Activated T-cell treated with anti-CD3 and anti-CD28 coated beads, Interleukin-2, amount 50 U/mL, for 72 hours (primary cell): ENCODE data around the gene SYK. TPM values are rescaled to one million over a fixed set of nuclear protein-coding genes. Genes with fewer than 3 reads are reported as not detected.
"Not testable (repeated sequence)": the region's sequence is repeated elsewhere in the genome, so short reads cannot be mapped to it uniquely, and the experiment has no call there.

ENCODE experiments used
- ATAC-seq, 2 donors: fragments of 150-1000 bp; cut with Tn5 transposase; replicated peaks in 1 of 2; 2 replicates each; pipeline ENCODE4 v1.10.0; 2021; ENCODE audit warnings: moderate library complexity in 2 of 2, mild to moderate bottlenecking in 1 of 2
- DNase-seq, 2 donors: peaks; one replicate each; pipeline ENCODE4 v3.0.0; 2021 to 2022; ENCODE audit warnings: mixed read lengths in 1 of 2
- H3K27ac Mint-ChIP-seq: one replicate; pipeline ENCODE4 v1.8.0; 2022; ENCODE audit warnings: mild to moderate bottlenecking, moderate library complexity, mixed read lengths
- H3K27me3 Mint-ChIP-seq: one replicate; pipeline ENCODE4 v1.8.0; 2022; ENCODE audit warnings: low read depth, mixed read lengths
- H3K36me3 Mint-ChIP-seq, 2 donors: one replicate each; pipeline ENCODE4 v1.8.0; 2022; ENCODE audit warnings: mixed read lengths in 2 of 2, mild to moderate bottlenecking in 1 of 2; ENCODE audit not compliant: insufficient read depth in 2 of 2
- H3K4me1 Mint-ChIP-seq: one replicate; pipeline ENCODE4 v1.8.0; 2022; ENCODE audit warnings: low read depth, mixed read lengths
- H3K4me3 Mint-ChIP-seq, 2 donors: one replicate each; pipeline ENCODE4 v1.8.0; 2022; ENCODE audit warnings: mild to moderate bottlenecking in 2 of 2, mixed read lengths in 2 of 2, moderate library complexity in 2 of 2
- H3K9me3 Mint-ChIP-seq, 2 donors: one replicate each; pipeline ENCODE4 v1.8.0; 2022; ENCODE audit warnings: mixed read lengths in 2 of 2
- total RNA-seq, 2 donors: library from RNA; stranded (reverse); gene quantifications; one replicate each; pipeline ENCODE4 v1.2.3, GENCODE V29; 2022

Gene SYK
- total RNA-seq, 2 donors from 2014 or later = 0.19 to 0.44 TPM

DNA sequence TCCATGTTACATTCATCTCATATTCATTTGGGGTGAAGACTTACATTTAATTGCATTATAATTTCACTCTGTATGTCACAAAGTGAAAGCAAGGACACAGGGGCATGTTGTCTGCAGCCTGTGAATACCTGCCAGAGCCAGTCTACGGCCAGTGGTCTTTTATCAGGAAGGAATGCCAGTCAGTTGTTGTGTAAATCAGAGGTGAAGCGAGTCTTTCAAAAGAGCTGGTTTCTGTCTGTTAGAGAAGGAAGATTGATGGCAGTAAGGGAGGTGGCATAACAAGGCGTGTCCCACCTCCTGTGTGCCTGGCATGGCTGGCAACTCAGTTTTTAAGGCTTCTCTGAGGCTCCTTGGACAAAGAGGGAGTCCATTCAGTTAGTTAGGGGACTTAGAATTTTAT, 18.1 kb upstream of the SYK start:
- Mint-ChIP-seq H3K9me3 (no peaks in the 10 kb centered on the region), H3K4me1 (no peaks in the 10 kb centered on the region), H3K27ac (no peak overlapping the region), H3K4me3 (no peak overlapping the region), H3K27me3 (peaks cover 12% of the 10 kb centered on the region), H3K36me3 (no peaks in the 10 kb centered on the region)
- DNase-seq (no peak), ATAC-seq (no peak)

DNA sequence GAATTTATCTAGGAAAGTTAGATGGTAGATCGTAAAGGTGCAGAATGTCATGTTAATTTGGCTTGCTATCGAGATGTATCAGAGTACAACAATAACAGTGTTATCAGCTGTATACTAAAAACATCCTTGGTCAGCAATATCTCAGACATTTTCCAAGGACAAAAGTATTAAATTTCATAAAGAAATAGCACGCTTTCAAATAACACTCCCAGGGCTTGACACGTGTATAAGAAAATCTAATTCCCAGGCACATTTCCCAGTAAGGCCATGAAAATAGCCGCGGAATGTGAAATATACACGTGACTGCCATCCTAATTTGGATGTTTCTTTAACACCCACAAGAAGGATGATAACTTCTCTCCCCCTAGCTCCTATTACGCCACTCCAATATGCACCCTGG, 17.7 kb upstream of the SYK start:
- Mint-ChIP-seq H3K36me3 (no peaks in the 10 kb centered on the region), H3K4me1 (no peaks in the 10 kb centered on the region), H3K27ac (no peak overlapping the region), H3K9me3 (no peaks in the 10 kb centered on the region), H3K27me3 (peaks cover 11% of the 10 kb centered on the region), H3K4me3 (no peak overlapping the region)
- DNase-seq = no peak
- ATAC-seq = no peak

DNA sequence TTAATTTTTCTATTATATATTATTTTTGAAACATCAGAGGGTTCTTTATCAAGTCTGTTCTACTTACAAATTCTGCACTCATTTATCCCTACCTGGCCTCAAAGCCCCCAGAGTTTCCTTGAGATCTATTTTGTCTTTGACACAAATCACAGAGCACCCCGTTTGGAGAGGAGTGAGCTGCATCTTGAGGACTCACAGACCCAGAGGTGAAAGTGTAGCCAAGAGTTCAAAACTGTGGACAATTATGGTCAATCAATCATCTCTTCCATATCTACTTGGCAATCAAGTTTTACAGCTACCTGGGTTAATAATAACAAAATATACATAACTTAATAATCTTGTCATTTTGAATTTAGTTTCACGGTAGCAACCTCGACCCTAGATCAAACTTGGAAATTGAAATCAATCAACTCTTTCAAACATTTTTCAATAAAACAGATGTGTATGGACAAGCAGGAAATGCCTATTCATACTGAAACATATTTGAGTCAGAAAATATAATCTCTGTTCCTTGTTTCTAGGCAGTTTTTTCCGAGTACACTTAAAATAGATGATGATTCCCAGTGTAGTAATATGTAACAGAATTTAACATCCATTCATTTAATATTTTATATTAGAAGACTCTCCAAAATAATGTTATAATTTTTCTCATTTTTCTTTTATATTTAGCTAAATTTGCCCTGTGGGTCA, 13.7 kb upstream of the SYK start:
- no peaks in the 10 kb centered on the region for H3K4me1 Mint-ChIP-seq
- H3K27me3 Mint-ChIP-seq = peaks cover 26% of the 10 kb centered on the region
- peaks cover 4 to 5% of the 10 kb centered on the region in 2 donors for H3K36me3 Mint-ChIP-seq
- H3K9me3 Mint-ChIP-seq = peaks cover 0 to 4% of the 10 kb centered on the region in 2 donors
- H3K4me3 Mint-ChIP-seq = no peak overlapping the region
- ATAC-seq (no peak), DNase-seq (no peak)
- no peak overlapping the region for H3K27ac Mint-ChIP-seq

DNA sequence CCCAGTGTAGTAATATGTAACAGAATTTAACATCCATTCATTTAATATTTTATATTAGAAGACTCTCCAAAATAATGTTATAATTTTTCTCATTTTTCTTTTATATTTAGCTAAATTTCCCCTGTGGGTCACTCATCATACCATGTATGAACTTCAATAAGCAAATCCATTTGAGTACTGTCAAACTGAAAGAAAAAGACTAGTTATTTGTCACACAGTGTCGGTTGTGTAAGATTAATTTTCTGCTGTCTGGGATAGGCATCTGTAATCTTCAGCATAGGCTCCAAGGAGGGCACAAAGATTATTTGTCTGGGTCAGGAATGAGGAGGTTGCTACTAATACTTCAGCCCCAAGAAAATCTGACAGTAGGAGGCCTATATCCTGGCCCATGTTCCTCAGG, 13.1 kb upstream of the SYK start:
- not testable (repeated sequence) for H3K36me3 Mint-ChIP-seq

DNA sequence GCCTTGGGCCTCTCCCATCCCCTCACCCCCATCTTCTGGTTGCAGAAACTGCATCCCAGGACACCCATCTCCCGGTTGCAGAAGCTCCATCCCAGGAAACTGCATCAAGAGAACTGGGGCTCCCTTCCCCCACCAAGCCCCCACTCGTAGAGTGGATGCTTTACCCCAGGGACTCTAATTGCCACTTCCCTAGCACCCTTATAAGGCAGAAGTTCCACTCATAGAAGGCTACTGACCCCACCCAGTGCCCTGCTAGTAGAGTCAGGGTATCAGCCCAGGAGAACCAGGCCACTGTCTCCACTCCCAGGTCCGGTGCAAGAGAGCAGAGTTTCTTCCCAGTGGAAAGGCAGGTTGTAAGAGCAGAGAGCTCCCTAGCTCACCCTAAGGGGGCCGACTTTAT, 12.2 kb upstream of the SYK start:
- ATAC-seq = no peak
- H3K27me3 Mint-ChIP-seq = peaks cover 25% of the 10 kb centered on the region
- H3K4me1 Mint-ChIP-seq = peaks cover 12% of the 10 kb centered on the region
- no peak overlapping the region for H3K27ac Mint-ChIP-seq
- peaks cover 2 to 4% of the 10 kb centered on the region in 2 donors for H3K9me3 Mint-ChIP-seq
- H3K36me3 Mint-ChIP-seq = peaks cover 4 to 5% of the 10 kb centered on the region in 2 donors
- no peak for DNase-seq
- no peak overlapping the region for H3K4me3 Mint-ChIP-seq

More for the DNA sequence above, 13.1 kb upstream of the SYK start:
- H3K4me1 Mint-ChIP-seq, H3K9me3 Mint-ChIP-seq, H3K27ac Mint-ChIP-seq, ATAC-seq, DNase-seq, H3K4me3 Mint-ChIP-seq: not testable (repeated sequence)
- peaks cover 20% of the 10 kb centered on the region for H3K27me3 Mint-ChIP-seq

DNA sequence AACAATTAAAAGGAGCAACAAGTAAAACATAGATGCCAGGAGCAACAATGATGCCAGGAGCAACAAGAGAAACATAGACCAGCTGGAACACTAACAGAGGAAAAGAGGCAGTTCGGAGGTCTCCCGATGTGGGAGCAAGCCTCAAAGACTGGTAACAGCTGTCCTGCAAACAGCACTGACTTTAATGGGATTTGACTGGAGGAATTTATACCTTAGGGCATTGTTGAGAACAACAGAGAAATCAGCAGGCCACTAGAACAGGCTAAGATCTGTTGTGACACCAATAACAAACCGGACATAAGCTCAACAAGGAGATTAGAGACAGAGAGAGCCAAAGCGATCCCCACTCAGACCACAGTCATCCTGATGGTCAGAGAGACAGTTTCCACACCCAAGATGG, 11.8 kb upstream of the SYK start:
- Mint-ChIP-seq H3K27me3 (peaks cover 27% of the 10 kb centered on the region), H3K36me3 (peaks cover 4 to 5% of the 10 kb centered on the region in 2 donors), H3K4me3 (no peak overlapping the region), H3K9me3 (peaks cover 2 to 4% of the 10 kb centered on the region in 2 donors), H3K27ac (no peak overlapping the region), H3K4me1 (peaks cover 12% of the 10 kb centered on the region)
- ATAC-seq (no peak), DNase-seq (no peak)

DNA sequence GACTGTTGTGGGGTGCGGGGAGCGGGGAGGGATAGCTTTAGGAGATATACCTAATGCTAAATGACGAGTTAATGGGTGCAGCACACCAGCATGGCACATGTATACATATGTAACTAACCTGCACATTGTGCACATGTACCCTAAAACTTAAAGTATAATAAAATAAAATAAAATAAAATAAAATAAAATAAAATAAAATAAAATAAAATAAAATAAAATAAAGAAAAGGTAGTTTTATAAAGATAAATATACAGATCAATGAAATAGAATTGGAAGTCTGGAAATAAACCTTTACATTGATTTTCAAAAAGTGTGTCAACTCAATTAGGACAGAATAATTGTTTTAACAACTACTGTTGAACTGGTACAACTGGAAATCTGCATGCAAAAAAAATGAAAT, 8.6 kb upstream of the SYK start:
- not testable (repeated sequence) for H3K4me3 Mint-ChIP-seq, H3K27ac Mint-ChIP-seq, H3K9me3 Mint-ChIP-seq, H3K36me3 Mint-ChIP-seq, ATAC-seq, DNase-seq
- Mint-ChIP-seq H3K4me1 (peaks cover 12% of the 10 kb centered on the region), H3K27me3 (peaks cover 48% of the 10 kb centered on the region)

DNA sequence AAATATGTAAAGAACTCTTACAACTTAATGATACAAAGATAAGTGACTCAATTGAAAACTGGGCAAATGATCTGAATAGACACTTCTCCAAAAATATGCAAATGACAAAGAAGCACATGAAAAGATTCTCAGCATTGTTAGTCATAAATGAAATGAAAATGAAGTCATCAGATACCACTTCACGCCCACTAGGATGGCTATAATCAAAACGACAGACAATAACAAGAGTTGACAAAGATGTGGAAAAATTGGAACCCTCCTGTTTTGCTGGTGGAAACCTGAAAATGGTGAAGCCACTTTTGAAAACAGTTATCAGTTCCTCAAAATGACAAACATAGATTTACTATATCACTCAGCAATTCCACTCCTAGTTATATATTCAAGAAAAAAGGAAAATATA, 7.9 kb upstream of the SYK start:
- no peak overlapping the region for H3K4me3 Mint-ChIP-seq
- peaks cover 2 to 4% of the 10 kb centered on the region in 2 donors for H3K9me3 Mint-ChIP-seq
- no peak overlapping the region for H3K27ac Mint-ChIP-seq
- peaks cover 4 to 5% of the 10 kb centered on the region in 2 donors for H3K36me3 Mint-ChIP-seq
- peaks cover 12% of the 10 kb centered on the region for H3K4me1 Mint-ChIP-seq
- ATAC-seq (peak; percentile 56 to 60), DNase-seq (no peak)
- peaks cover 51% of the 10 kb centered on the region for H3K27me3 Mint-ChIP-seq

DNA sequence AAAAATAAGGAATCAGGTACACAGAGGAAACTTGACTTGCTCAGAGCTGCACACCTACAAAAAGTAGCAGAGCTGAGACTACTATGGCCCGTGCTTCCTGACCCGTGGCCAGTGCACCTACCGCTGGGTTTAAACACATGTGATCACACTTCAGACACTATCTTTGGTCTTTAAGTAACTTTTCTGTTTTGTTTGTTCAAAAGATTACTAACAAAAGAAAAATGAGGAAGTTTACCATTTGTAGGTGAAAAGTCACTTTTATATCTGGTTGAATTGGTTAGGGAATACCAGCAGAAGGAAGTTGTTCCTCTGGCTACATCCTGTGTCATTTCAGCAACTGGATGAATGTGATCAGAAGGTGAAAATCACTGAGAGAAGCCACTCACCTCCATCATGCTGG, 6.5 kb upstream of the SYK start:
- H3K27me3 Mint-ChIP-seq = peaks cover 54% of the 10 kb centered on the region
- no peak overlapping the region for H3K4me3 Mint-ChIP-seq
- H3K36me3 Mint-ChIP-seq = peaks cover 4 to 5% of the 10 kb centered on the region in 2 donors
- H3K27ac Mint-ChIP-seq = no peak overlapping the region
- H3K9me3 Mint-ChIP-seq = peaks cover 2 to 4% of the 10 kb centered on the region in 2 donors
- DNase-seq (no peak), ATAC-seq (no peak)
- peaks cover 12% of the 10 kb centered on the region for H3K4me1 Mint-ChIP-seq

DNA sequence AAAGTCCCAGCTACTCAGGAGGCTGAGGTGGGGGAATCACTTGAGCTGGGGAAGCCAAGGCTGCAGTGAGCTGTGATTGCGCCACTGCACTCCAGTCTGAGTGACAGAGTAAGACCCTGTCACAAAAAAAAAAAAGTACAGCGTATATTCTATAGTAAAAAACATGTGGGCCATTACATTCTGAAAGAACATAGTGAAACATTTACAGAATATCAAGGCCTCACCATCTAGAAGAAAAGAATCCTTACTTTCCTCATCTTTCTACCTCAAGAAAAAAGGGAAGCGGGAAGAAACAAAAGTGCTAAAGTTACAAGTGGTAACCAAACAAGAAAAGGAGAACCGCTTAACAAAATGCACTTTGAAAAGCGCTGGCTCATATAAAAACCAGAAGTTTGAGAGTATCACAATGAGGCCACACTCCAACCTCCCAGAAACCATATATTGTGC, 5.7 kb upstream of the SYK start:
- Mint-ChIP-seq H3K4me3 (no peak overlapping the region), H3K27ac (no peak overlapping the region), H3K4me1 (peaks cover 12% of the 10 kb centered on the region), H3K9me3 (peaks cover 2 to 3% of the 10 kb centered on the region in 2 donors), H3K27me3 (peaks cover 59% of the 10 kb centered on the region), H3K36me3 (peaks cover 3 to 4% of the 10 kb centered on the region in 2 donors)
- ATAC-seq (no peak), DNase-seq (no peak)

DNA sequence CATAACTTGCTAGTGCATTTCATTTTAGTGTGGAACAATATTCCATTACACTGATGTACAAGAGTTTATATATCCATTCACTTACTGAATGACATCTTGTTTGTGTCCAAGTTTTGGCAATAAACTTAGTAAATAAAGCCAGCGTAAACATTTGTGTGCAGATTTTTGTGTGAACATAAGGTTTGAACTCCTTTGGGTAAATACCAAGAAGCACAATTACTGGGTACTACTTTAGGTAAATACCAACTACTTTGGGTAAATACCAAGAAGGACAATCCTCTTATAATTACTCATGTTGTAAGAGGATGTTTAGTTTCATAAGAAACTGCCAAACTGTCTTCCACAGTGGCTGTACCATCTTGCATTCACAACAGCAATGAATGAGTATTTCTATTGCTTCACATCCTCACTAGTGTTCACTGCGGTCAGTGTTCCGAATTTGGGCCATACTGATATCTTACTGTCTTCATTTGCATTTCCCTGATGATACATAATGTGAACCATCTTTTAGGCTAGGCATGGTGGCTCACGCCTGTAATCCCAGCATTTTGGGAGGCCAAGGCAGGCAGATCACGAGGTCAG, 2.3 kb upstream of the SYK start:
- no peaks in the 10 kb centered on the region for H3K36me3 Mint-ChIP-seq
- H3K4me3 Mint-ChIP-seq = no peak overlapping the region
- DNase-seq = no peak
- ATAC-seq = no peak
- no peak overlapping the region for H3K27ac Mint-ChIP-seq
- H3K9me3 Mint-ChIP-seq = no peaks in the 10 kb centered on the region
- peaks cover 78% of the 10 kb centered on the region for H3K27me3 Mint-ChIP-seq
- peaks cover 8% of the 10 kb centered on the region for H3K4me1 Mint-ChIP-seq

DNA sequence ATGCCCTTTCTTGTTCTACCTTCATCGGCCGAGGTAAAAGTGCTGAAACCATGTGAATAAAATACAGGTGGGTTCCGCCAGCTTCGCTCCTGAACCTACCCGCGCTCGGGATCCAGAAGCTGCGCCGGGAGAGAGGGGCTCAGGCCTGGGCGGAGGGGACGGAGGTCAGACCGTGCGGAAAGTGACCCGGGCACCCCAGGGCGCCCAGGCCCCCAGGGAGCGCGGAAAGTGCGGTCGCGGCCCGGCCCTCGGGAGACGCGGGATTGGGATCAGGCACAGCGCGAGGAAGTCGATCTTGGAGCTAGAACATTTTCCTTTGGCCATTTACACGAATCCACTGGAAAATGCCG, 329 bp downstream of the SYK start:
- Mint-ChIP-seq H3K9me3 (no peaks in the 10 kb centered on the region), H3K4me3 (peak overlapping the region; percentile 80 to 86), H3K27me3 (peaks cover 89% of the 10 kb centered on the region), H3K36me3 (no peaks in the 10 kb centered on the region), H3K4me1 (peaks cover 7% of the 10 kb centered on the region), H3K27ac (no peak overlapping the region)
- no peak for DNase-seq
- peak in 1 of 2 donors; percentile 17 for ATAC-seq

DNA sequence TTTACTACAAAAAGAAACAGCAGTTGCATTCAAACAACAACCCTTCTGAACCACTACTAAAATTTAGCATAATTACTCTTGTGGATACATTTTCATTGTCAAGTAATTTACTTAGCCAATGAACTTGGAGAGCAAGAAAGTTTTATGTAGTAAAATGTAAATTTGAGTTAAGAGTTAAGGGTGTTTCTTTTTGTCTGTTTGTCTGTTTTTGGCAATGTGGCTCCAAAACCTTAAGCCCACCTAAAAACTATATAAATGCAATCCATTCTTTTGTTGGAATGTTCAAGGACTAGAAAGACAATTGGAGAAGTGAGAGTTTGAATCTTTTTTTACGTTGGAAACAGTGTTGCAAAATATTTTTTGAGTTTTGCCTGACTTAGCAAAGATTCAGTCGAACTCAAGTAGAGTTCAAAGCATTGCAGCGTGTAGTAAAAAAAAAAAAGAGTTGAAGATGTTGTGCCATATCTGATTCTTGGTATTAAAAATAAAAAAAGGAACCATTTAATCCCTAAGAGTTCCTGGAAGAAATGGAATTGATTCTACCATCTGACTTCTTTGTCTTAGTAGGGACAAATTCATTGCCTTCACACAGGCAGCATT, 867 bp downstream of the SYK start:
- no peak overlapping the region for H3K27ac Mint-ChIP-seq
- peaks cover 89% of the 10 kb centered on the region for H3K27me3 Mint-ChIP-seq
- no peaks in the 10 kb centered on the region for H3K9me3 Mint-ChIP-seq
- ATAC-seq (no peak), DNase-seq (no peak)
- H3K36me3 Mint-ChIP-seq = no peaks in the 10 kb centered on the region
- H3K4me3 Mint-ChIP-seq = peak overlapping the region; percentile 80 to 86
- peaks cover 7% of the 10 kb centered on the region for H3K4me1 Mint-ChIP-seq
